22Rv1 (cell line): ENCODE measurements around the gene GPC1.

ENCODE experiments used
- H3K27ac ChIP-seq: fragments of 450-650 bp; 2 replicates; pipeline ENCODE4 v1.5.1; 2017
- CTCF ChIP-seq: fragments of 450-650 bp; IDR thresholded peaks from 2 replicates; pipeline ENCODE4 v1.5.1; 2017; ENCODE audit warnings: mild to moderate bottlenecking
- ZFX ChIP-seq: fragments of 450-650 bp; IDR thresholded peaks from 2 replicates; pipeline ENCODE4 v1.6.1; 2017; ENCODE audit warnings: antibody characterized with exemption, borderline replicate concordance

Gene GPC1

GRCh38 chr2:240517342-240517741, 81.9 kb downstream of the GPC1 start:
- H3K27ac ChIP-seq, result no peak overlapping the region

More at GRCh38 chr2:240517342-240517741, 81.9 kb downstream of the GPC1 start:
- TF ChIP-seq ZFX, result no peak
- no peak for TF ChIP-seq CTCF
